Measurements from ENCODE around the gene PYCR2.

Gene PYCR2

GRCh38 chr1:225908773-225909172 is 15.3 kb downstream of the PYCR2 start:
- H3K36me3 ChIP-seq (ENCODE audit: control insufficient read depth, insufficient read depth, low read length), result no peaks in the 10 kb centered on the region
- H3K27ac ChIP-seq (ENCODE audit: insufficient read depth, low read length, poor library complexity, severe bottlenecking), result no peak overlapping the region
- H3K4me1 ChIP-seq (ENCODE audit: control insufficient read depth, insufficient read depth, low read length, poor library complexity, severe bottlenecking), result no peaks in the 10 kb centered on the region
- no peak overlapping the region for H3K4me3 ChIP-seq (ENCODE audit: insufficient read depth, low read depth, low read length, poor library complexity, severe bottlenecking)
- no peak for DNase-seq
- no peaks in the 10 kb centered on the region for H3K9me3 ChIP-seq (ENCODE audit: control insufficient read depth, low read length)
- H3K27me3 ChIP-seq (replicated peaks; ENCODE audit: control insufficient read depth, insufficient read depth, low read length, poor library complexity, severe bottlenecking), result no peaks in the 10 kb centered on the region

- no peaks in the 10 kb centered on the region for H3K4me1 ChIP-seq (ENCODE audit: control insufficient read depth, insufficient read depth, low read length, poor library complexity, severe bottlenecking)
- no peaks in the 10 kb centered on the region for H3K9me3 ChIP-seq (ENCODE audit: control insufficient read depth, low read length)
- no peak overlapping the region for H3K4me3 ChIP-seq (ENCODE audit: insufficient read depth, low read depth, low read length, poor library complexity, severe bottlenecking)
- no peak overlapping the region for H3K27ac ChIP-seq (ENCODE audit: insufficient read depth, low read length, poor library complexity, severe bottlenecking)
- no peaks in the 10 kb centered on the region for H3K36me3 ChIP-seq (ENCODE audit: control insufficient read depth, insufficient read depth, low read length)
- no peaks in the 10 kb centered on the region for H3K27me3 ChIP-seq (replicated peaks; ENCODE audit: control insufficient read depth, insufficient read depth, low read length, poor library complexity, severe bottlenecking)
- no peak for DNase-seq
Observed at GRCh38 chr1:225908013-225908640, 15.9 kb downstream of the PYCR2 start.

- no peak for DNase-seq
- Histone ChIP-seq H3K27me3 (replicated peaks; ENCODE audit: control insufficient read depth, insufficient read depth, low read length, poor library complexity, severe bottlenecking) (no peaks in the 10 kb centered on the region), H3K4me3 (ENCODE audit: insufficient read depth, low read depth, low read length, poor library complexity, severe bottlenecking) (no peak overlapping the region), H3K36me3 (ENCODE audit: control insufficient read depth, insufficient read depth, low read length) (no peaks in the 10 kb centered on the region), H3K4me1 (ENCODE audit: control insufficient read depth, insufficient read depth, low read length, poor library complexity, severe bottlenecking) (no peaks in the 10 kb centered on the region), H3K27ac (ENCODE audit: insufficient read depth, low read length, poor library complexity, severe bottlenecking) (no peak overlapping the region), H3K9me3 (ENCODE audit: control insufficient read depth, low read length) (no peaks in the 10 kb centered on the region)
Observed at GRCh38 chr1:225907341-225907740, 16.7 kb downstream of the PYCR2 start.

- no peak for DNase-seq
- no peak overlapping the region for H3K27ac ChIP-seq (ENCODE audit: insufficient read depth, low read length, poor library complexity, severe bottlenecking)
- H3K9me3 ChIP-seq (ENCODE audit: control insufficient read depth, low read length), result no peaks in the 10 kb centered on the region
- H3K36me3 ChIP-seq (ENCODE audit: control insufficient read depth, insufficient read depth, low read length), result no peaks in the 10 kb centered on the region
- H3K4me3 ChIP-seq (ENCODE audit: insufficient read depth, low read depth, low read length, poor library complexity, severe bottlenecking), result no peak overlapping the region
- no peaks in the 10 kb centered on the region for H3K4me1 ChIP-seq (ENCODE audit: control insufficient read depth, insufficient read depth, low read length, poor library complexity, severe bottlenecking)
- H3K27me3 ChIP-seq (replicated peaks; ENCODE audit: control insufficient read depth, insufficient read depth, low read length, poor library complexity, severe bottlenecking), result no peaks in the 10 kb centered on the region
Observed at GRCh38 chr1:225906467-225906866, 17.6 kb downstream of the PYCR2 start.

GRCh38 chr1:225903623-225904022 is 20.4 kb downstream of the PYCR2 start:
- no peaks in the 10 kb centered on the region for H3K9me3 ChIP-seq (ENCODE audit: control insufficient read depth, low read length)
- H3K27me3 ChIP-seq (replicated peaks; ENCODE audit: control insufficient read depth, insufficient read depth, low read length, poor library complexity, severe bottlenecking), result no peaks in the 10 kb centered on the region
- H3K36me3 ChIP-seq (ENCODE audit: control insufficient read depth, insufficient read depth, low read length), result no peaks in the 10 kb centered on the region
- DNase-seq, result no peak
- H3K4me3 ChIP-seq (ENCODE audit: insufficient read depth, low read depth, low read length, poor library complexity, severe bottlenecking), result no peak overlapping the region
- peaks cover 12% of the 10 kb centered on the region for H3K4me1 ChIP-seq (ENCODE audit: control insufficient read depth, insufficient read depth, low read length, poor library complexity, severe bottlenecking)
- no peak overlapping the region for H3K27ac ChIP-seq (ENCODE audit: insufficient read depth, low read length, poor library complexity, severe bottlenecking)

GRCh38 chr1:225899044-225899925 is 24.8 kb downstream of the PYCR2 start:
- peaks cover 38% of the 10 kb centered on the region for H3K4me1 ChIP-seq (ENCODE audit: control insufficient read depth, insufficient read depth, low read length, poor library complexity, severe bottlenecking)
- H3K27me3 ChIP-seq (replicated peaks; ENCODE audit: control insufficient read depth, insufficient read depth, low read length, poor library complexity, severe bottlenecking), result no peaks in the 10 kb centered on the region
- no peak overlapping the region for H3K4me3 ChIP-seq (ENCODE audit: insufficient read depth, low read depth, low read length, poor library complexity, severe bottlenecking)
- H3K36me3 ChIP-seq (ENCODE audit: control insufficient read depth, insufficient read depth, low read length), result no peaks in the 10 kb centered on the region
- H3K9me3 ChIP-seq (ENCODE audit: control insufficient read depth, low read length), result no peaks in the 10 kb centered on the region
- H3K27ac ChIP-seq (ENCODE audit: insufficient read depth, low read length, poor library complexity, severe bottlenecking), result peak overlapping the region; percentile 83
- DNase-seq, result no peak

- peaks cover 38% of the 10 kb centered on the region for H3K4me1 ChIP-seq (ENCODE audit: control insufficient read depth, insufficient read depth, low read length, poor library complexity, severe bottlenecking)
- H3K9me3 ChIP-seq (ENCODE audit: control insufficient read depth, low read length), result no peaks in the 10 kb centered on the region
- H3K27ac ChIP-seq (ENCODE audit: insufficient read depth, low read length, poor library complexity, severe bottlenecking), result peak overlapping the region; percentile 83
- peak in 1 of 3 donors; percentile 31 for DNase-seq
- no peaks in the 10 kb centered on the region for H3K27me3 ChIP-seq (replicated peaks; ENCODE audit: control insufficient read depth, insufficient read depth, low read length, poor library complexity, severe bottlenecking)
- H3K36me3 ChIP-seq (ENCODE audit: control insufficient read depth, insufficient read depth, low read length), result no peaks in the 10 kb centered on the region
- no peak overlapping the region for H3K4me3 ChIP-seq (ENCODE audit: insufficient read depth, low read depth, low read length, poor library complexity, severe bottlenecking)
Observed at GRCh38 chr1:225897595-225898514, 26.2 kb downstream of the PYCR2 start.

- Histone ChIP-seq H3K9me3 (ENCODE audit: control insufficient read depth, low read length) (no peaks in the 10 kb centered on the region), H3K27me3 (replicated peaks; ENCODE audit: control insufficient read depth, insufficient read depth, low read length, poor library complexity, severe bottlenecking) (no peaks in the 10 kb centered on the region), H3K36me3 (ENCODE audit: control insufficient read depth, insufficient read depth, low read length) (no peaks in the 10 kb centered on the region), H3K27ac (ENCODE audit: insufficient read depth, low read length, poor library complexity, severe bottlenecking) (peak overlapping the region; percentile 83), H3K4me1 (ENCODE audit: control insufficient read depth, insufficient read depth, low read length, poor library complexity, severe bottlenecking) (peaks cover 38% of the 10 kb centered on the region), H3K4me3 (ENCODE audit: insufficient read depth, low read depth, low read length, poor library complexity, severe bottlenecking) (peak overlapping the region; percentile 10)
- DNase-seq, result peak; percentile 63 to 72 (median 66)
Observed at GRCh38 chr1:225896937-225897549, 27.0 kb downstream of the PYCR2 start.

GRCh38 chr1:225896494-225896893 is 27.6 kb downstream of the PYCR2 start:
- Histone ChIP-seq H3K4me3 (ENCODE audit: insufficient read depth, low read depth, low read length, poor library complexity, severe bottlenecking) (no peak overlapping the region), H3K27me3 (replicated peaks; ENCODE audit: control insufficient read depth, insufficient read depth, low read length, poor library complexity, severe bottlenecking) (no peaks in the 10 kb centered on the region), H3K36me3 (ENCODE audit: control insufficient read depth, insufficient read depth, low read length) (no peaks in the 10 kb centered on the region), H3K27ac (ENCODE audit: insufficient read depth, low read length, poor library complexity, severe bottlenecking) (peak overlapping the region; percentile 83), H3K9me3 (ENCODE audit: control insufficient read depth, low read length) (no peaks in the 10 kb centered on the region), H3K4me1 (ENCODE audit: control insufficient read depth, insufficient read depth, low read length, poor library complexity, severe bottlenecking) (peaks cover 38% of the 10 kb centered on the region)
- no peak for DNase-seq
